GM12878 (cell line): ENCODE measurements around the gene MPRIP. TPM values are rescaled to one million over a fixed set of nuclear protein-coding genes. Genes with fewer than 3 reads are reported as not detected.

ENCODE experiments used
- BMI1 ChIP-seq: fragments of 450-650 bp; IDR thresholded peaks from 2 replicates; pipeline ENCODE4 v1.6.1; 2016; ENCODE audit warnings: mild to moderate bottlenecking, moderate library complexity, borderline replicate concordance
- CEBPZ ChIP-seq: fragments of 150-350 bp; IDR thresholded peaks from 2 replicates; pipeline ENCODE4 v1.6.1; 2016; ENCODE audit warnings: low read depth, low read length
- E2F4 ChIP-seq: IDR thresholded peaks from 2 replicates; pipeline ENCODE4 v1.6.1; 2012; ENCODE audit warnings: low read depth, low read length, improper control_type of control experiment
- ESRRA ChIP-seq: IDR thresholded peaks from 2 replicates; pipeline ENCODE4 v1.6.1; 2012; ENCODE audit warnings: mild to moderate bottlenecking, low read length, improper control_type of control experiment
- FOXK2 ChIP-seq: fragments of 450-650 bp; IDR thresholded peaks from 2 replicates; pipeline ENCODE4 v1.6.1; 2017; ENCODE audit warnings: mild to moderate bottlenecking, moderate library complexity
- HDGF ChIP-seq: fragments of 450-650 bp; IDR thresholded peaks from 2 replicates; pipeline ENCODE4 v1.6.1; 2016; ENCODE audit warnings: antibody characterized with exemption
- IKZF2 ChIP-seq, 2 experiments: fragments of 450-650 bp; IDR thresholded peaks; 2 replicates each; pipeline ENCODE4 v1.6.1; 2017; ENCODE audit warnings: mild to moderate bottlenecking in 2 of 2, moderate library complexity in 2 of 2
- IRF3 ChIP-seq: fragments of 450-650 bp; IDR thresholded peaks from 2 replicates; pipeline ENCODE4 v1.6.1; 2014; ENCODE audit warnings: mild to moderate bottlenecking
- LARP7 ChIP-seq: fragments of 450-650 bp; IDR thresholded peaks from 2 replicates; pipeline ENCODE4 v1.6.1; 2017; ENCODE audit warnings: mild to moderate bottlenecking
- MAX ChIP-seq: IDR thresholded peaks from 2 replicates; pipeline ENCODE4 v1.6.1; 2012; ENCODE audit warnings: low read depth, low read length, improper control_type of control experiment
- MEF2A ChIP-seq: IDR thresholded peaks from 2 replicates; pipeline ENCODE4 v1.6.1; 2011; ENCODE audit warnings: low read depth, mild to moderate bottlenecking, low read length, moderate library complexity; ENCODE audit not compliant: insufficient read depth
- MLLT1 ChIP-seq: fragments of 450-650 bp; IDR thresholded peaks from 2 replicates; pipeline ENCODE4 v1.6.1; 2016; ENCODE audit warnings: mild to moderate bottlenecking
- NFIC ChIP-seq: IDR thresholded peaks from 2 replicates; pipeline ENCODE4 v1.6.1; 2012; ENCODE audit warnings: low read depth, mild to moderate bottlenecking, inconsistent platforms, low read length, moderate library complexity
- NR2F1 ChIP-seq: fragments of 450-650 bp; conservative IDR thresholded peaks from 2 replicates; pipeline ENCODE4 v1.6.1; 2017; ENCODE audit warnings: mild to moderate bottlenecking
- PAX8 ChIP-seq: fragments of 450-650 bp; IDR thresholded peaks from 2 replicates; pipeline ENCODE4 v1.6.1; 2017; ENCODE audit warnings: mild to moderate bottlenecking, moderate library complexity
- PKNOX1 ChIP-seq: fragments of 450-650 bp; IDR thresholded peaks from 2 replicates; pipeline ENCODE4 v1.6.1; 2016; ENCODE audit warnings: mild to moderate bottlenecking
- PML ChIP-seq: IDR thresholded peaks from 2 replicates; pipeline ENCODE4 v1.6.1; 2012; ENCODE audit warnings: low read length, inconsistent platforms
- POLR2AphosphoS5 ChIP-seq: IDR thresholded peaks from 2 replicates; pipeline ENCODE4 v1.6.1; 2011; ENCODE audit warnings: mild to moderate bottlenecking, low read length, inconsistent platforms
- RBBP5 ChIP-seq: fragments of 200-600 bp; sonication (generic); conservative IDR thresholded peaks from 2 replicates; pipeline ENCODE4 v1.6.1; 2016
- RELA ChIP-seq: fragments of 450-650 bp; IDR thresholded peaks from 2 replicates; pipeline ENCODE4 v1.8.0; 2014; ENCODE audit warnings: borderline replicate concordance; ENCODE audit not compliant: partially characterized antibody
- RUNX3 ChIP-seq: IDR thresholded peaks from 2 replicates; pipeline ENCODE4 v1.6.1; 2012; ENCODE audit warnings: low read length, inconsistent platforms
- TAF1 ChIP-seq: IDR thresholded peaks from 2 replicates; pipeline ENCODE4 v1.6.1; 2011; ENCODE audit warnings: mild to moderate bottlenecking, low read depth, low read length, borderline replicate concordance
- USF2 ChIP-seq: IDR thresholded peaks from 2 replicates; pipeline ENCODE4 v1.6.1; 2011; ENCODE audit warnings: low read depth, low read length, improper control_type of control experiment, borderline replicate concordance
- YY1 ChIP-seq: IDR thresholded peaks from 2 replicates; pipeline ENCODE4 v1.6.1; 2011; ENCODE audit warnings: low read depth, mild to moderate bottlenecking, low read length
- ZSCAN29 ChIP-seq: fragments of 450-650 bp; IDR thresholded peaks from 2 replicates; pipeline ENCODE4 v1.6.1; 2017; ENCODE audit warnings: mild to moderate bottlenecking, moderate library complexity
- polyA plus RNA-seq, 11 experiments: library from polyadenylated mRNA; depleted of rRNA in 4 of 11; unstranded in 6 of 11; stranded (reverse) in 5 of 11; fragments of >200 nt; fragmentation: Nextera tagmentation in 4 of 11; fragmentation: Illumina TruSeq in 1 of 11; extraction: Ambion mirVana in 4 of 11; extraction: Trizol in 1 of 11; gene quantifications; 1 replicate in 1 of 11; 2 replicates in 10 of 11; pipeline versions ENCODE4 v1.2.1 to v1.2.3, GENCODE V29; 2011 to 2016; ENCODE audit warnings: inconsistent platforms in 2 of 11, missing spikeins in 2 of 11, low read depth in 1 of 11
- total RNA-seq, 4 experiments: library from RNA; depleted of rRNA in 3 of 4; stranded (reverse); fragments of >200 nt in 3 of 4; fragmentation: Illumina TruSeq in 1 of 4; extraction: Trizol in 1 of 4; gene quantifications; 2 replicates each; pipeline versions ENCODE4 v1.2.1 to v1.2.3, GENCODE V29; 2013 to 2021

The MPRIP gene
- total and polyA plus RNA-seq, 10 of the 15 experiments (the other 5 are each of a cell fraction or from before 2014, with no cell fraction given) = 16.5 to 168 (median 71.7) TPM

GRCh38 chr17:17150448-17150800 lies 108.2 kb downstream of the MPRIP start (continued):
- no peak for TF ChIP-seq USF2
- peak; percentile 69; the same call in 1 of the 2 replicates for TF ChIP-seq MEF2A
- no peak for TF ChIP-seq IRF3
- no peak for TF ChIP-seq BMI1
- TF ChIP-seq RBBP5 = no peak
- TF ChIP-seq PML = no peak
- TF ChIP-seq MLLT1 = no peak
- TF ChIP-seq ESRRA = no peak
- no peak for TF ChIP-seq E2F4
- TF ChIP-seq RELA = no peak
- TF ChIP-seq NR2F1 = no peak
- TF ChIP-seq YY1 = no peak
- no peak for TF ChIP-seq MAX
- TF ChIP-seq RUNX3 = peak; percentile 60; the same call in 1 of the 2 replicates
- TF ChIP-seq TAF1 = no peak
- TF ChIP-seq PKNOX1 = no peak
- TF ChIP-seq IKZF2 (IDR thresholded peaks at IDR 0.05) = peak; percentile 47 to 48; a peak in 2 of 4 replicates
- TF ChIP-seq PAX8 = no peak
- no peak for TF ChIP-seq FOXK2
- no peak for TF ChIP-seq LARP7
- no peak for TF ChIP-seq CEBPZ
- no peak for TF ChIP-seq HDGF
- peak; percentile 72; the same call in 1 of the 2 replicates for TF ChIP-seq NFIC
- no peak for TF ChIP-seq POLR2AphosphoS5
- TF ChIP-seq ZSCAN29 = no peak
